Right renal pelvis (tissue), 4 donors: ENCODE measurements around the gene UPF2. TPM values are rescaled to one million over a fixed set of nuclear protein-coding genes. Genes with fewer than 3 reads are reported as not detected.
"Not testable (repeated sequence)": the region's sequence is repeated elsewhere in the genome, so short reads cannot be mapped to it uniquely, and the experiment has no call there.

Experiments
- DNase-seq, 4 donors: peaks; one replicate each; pipeline ENCODE4 v3.0.0-alpha.2; 2013; ENCODE audit warnings: low read depth in 4 of 4, low spot score in 3 of 4, missing footprints in 1 of 4
- polyA plus RNA-seq, 4 donors: library from polyadenylated mRNA; unstranded; fragments of 120-200 nt; gene quantifications; one replicate each; pipeline ENCODE4 v1.2.1, GENCODE V29; 2013; ENCODE audit not compliant: insufficient read length in 4 of 4

The UPF2 gene
- polyA plus RNA-seq, 4 donors = 32.0 to 41.0 (median 37.8) TPM

GRCh38 chr10:12048547-12048946, 5.9 kb upstream of the UPF2 start:
- DNase-seq = no peak

GRCh38 chr10:12045596-12045995, 3.0 kb upstream of the UPF2 start:
- DNase-seq = no peak

DNA sequence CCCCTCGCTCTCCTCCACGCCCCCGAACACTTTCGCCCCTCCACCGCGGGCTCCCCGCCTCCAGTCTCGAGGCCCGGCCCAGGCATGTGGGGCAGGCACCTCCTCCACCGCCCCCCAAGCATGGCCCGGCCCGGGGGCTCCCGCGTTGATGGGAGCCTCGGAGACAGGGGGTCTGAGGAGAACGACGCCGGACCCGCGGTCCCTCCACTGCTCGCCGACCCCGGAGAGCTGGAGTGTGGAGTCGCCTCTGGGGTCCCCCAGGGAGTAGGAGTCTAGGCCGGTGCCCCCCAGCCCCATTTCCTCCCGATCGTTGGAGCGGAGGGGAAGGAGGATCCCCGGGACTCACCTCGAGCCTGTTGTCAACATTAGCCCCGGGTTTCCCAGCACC, 206 bp downstream of the UPF2 start:
- DNase-seq = no peak

DNA sequence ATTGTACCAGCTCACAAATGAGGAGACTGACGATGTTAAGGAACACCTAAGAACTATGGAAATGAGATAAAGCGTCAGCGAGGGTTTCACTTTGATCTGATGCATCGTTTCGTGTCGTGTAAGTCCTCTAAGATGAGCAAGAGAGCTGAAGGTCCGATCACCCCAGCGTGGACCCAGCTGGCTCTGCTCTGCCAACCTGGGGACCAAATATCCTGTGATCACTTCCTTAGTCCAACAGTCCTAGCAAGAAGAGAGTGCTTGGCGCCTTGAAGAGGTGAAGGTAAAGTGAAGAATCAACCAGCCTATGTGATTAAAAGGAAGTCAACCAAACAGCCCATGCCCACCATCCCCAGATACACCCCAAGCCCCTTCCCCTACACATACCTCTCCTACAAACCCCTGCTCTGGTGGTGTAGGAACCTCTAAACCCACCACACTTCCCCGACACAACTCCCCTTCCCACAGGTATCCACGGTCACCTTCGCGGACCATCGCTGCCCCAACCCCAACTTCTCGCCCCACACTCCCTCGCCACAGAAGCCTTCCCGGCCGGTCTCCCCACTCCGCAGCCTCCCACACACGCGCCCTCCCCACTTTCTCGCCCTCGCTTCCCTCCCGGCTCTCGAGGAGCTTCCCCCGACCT, 722 bp downstream of the UPF2 start:
- DNase-seq = peak in 2 of 4 donors; percentile 3 to 7

- no peak for DNase-seq
These were observed 6.4 kb downstream of the UPF2 start for GRCh38 chr10:12036073-12036655.

DNA sequence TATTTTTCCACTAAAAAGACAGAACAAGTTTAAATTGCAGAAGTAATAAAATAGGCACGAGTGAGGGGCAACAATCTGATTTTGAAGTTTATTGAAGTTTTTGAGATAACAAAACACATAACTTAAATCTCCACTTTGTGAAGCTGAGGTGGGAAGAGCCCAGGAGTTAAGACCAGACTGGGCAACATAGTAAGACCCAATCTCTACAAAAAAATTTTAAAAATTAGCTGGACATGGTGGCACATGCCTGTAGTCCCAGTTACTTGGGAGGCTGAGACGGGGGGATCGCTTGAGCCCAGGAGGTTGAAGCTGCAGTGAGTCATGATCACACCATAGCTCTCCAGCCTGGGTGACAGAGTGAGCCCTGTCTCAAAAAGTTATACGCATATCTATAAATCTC, 11.2 kb downstream of the UPF2 start:
- no peak for DNase-seq

GRCh38 chr10:12027539-12027938, 15.1 kb downstream of the UPF2 start:
- DNase-seq = no peak

- no peak for DNase-seq
These were observed 17.0 kb downstream of the UPF2 start for GRCh38 chr10:12025591-12025990.

- no peak for DNase-seq
These were observed 19.9 kb downstream of the UPF2 start for GRCh38 chr10:12022580-12023257.

- DNase-seq = no peak
These were observed 22.0 kb downstream of the UPF2 start for GRCh38 chr10:12020574-12020973.

- peak in 2 of 4 donors; percentile 6 to 17 for DNase-seq
These were observed 23.2 kb downstream of the UPF2 start for GRCh38 chr10:12019283-12019971.

- DNase-seq = peak in 1 of 4 donors; percentile 5
These were observed 23.9 kb downstream of the UPF2 start for GRCh38 chr10:12018438-12019282.

DNA sequence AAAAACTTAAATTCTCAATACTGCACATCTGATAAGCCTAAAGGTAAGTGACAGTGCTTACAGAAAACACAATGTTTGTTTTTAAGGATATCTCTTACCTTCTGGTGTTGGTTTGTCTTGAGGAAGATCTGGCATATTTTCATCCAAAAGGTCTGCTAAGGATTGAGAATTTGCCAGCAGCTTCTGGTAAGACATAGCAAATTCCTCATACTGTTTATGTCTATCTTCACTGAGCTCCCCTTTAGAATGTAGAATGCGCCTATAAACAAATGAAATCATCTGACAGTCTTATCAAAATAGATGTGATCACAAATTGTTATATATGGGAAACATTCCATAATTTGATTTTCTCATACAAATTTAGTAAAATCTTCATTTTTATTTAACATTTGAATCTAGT, 28.7 kb downstream of the UPF2 start:
- no peak for DNase-seq

DNA sequence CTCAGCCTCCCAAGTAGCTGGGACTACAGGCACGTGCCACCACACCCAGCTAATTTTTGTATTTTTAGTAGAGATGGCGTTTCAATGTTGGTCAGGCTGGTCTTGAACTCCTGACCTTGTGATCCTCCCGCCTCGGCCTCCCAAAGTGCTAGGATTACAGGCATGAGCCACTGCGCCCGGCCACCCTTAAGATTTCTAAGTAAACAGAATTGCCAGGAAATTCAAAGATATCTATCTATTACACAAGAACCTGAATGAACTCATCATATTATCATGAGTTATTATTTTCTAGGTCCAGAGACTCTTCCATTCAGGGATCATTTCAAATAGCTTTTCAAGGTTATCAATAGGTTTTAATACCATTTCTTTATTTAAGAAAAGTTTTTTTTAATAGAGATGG, 29.2 kb downstream of the UPF2 start:
- DNase-seq = not testable (repeated sequence)

GRCh38 chr10:12010353-12010752, 32.3 kb downstream of the UPF2 start:
- DNase-seq = no peak

- DNase-seq = not testable (repeated sequence)
These were observed 33.8 kb downstream of the UPF2 start for GRCh38 chr10:12008842-12009241.

DNA sequence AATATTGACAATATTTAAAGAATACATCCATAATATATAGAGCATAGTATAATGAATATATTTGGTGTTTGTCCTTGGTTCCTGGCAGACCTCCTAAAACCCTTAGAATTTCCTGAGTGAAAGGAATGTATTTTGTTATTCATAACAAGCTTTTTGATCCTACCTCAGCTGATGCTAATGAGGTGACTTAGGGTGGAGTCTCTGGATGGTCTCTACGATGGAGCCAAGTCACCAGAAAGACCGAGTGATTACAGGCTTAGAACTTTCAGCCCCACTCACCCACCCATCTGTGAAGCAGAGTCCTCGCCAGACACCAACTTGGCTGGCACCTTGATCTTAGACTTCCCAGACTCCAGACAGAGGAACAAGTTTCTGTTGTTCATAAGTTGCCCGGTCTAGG, 35.9 kb downstream of the UPF2 start:
- no peak for DNase-seq

GRCh38 chr10:11993834-11994468, 48.7 kb downstream of the UPF2 start:
- DNase-seq = no peak

DNA sequence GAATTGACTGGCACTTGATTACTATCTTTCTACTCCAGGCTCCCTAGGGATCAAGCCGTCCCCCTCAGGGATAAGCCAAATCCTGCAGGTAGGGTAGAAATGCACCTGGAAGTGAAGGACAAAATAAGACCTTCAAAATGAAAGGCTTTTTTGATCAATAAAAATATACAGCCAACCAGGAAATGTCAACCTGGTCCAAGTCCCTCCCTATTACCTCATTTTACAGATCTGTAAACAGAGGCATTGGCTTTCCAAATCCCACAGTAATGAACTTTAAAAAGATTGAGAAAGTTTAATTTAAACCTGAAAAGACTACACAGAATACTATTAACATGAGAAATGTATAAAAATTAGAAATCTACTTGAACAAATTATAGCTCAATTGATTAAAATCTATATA, 53.7 kb downstream of the UPF2 start:
- no peak for DNase-seq

GRCh38 chr10:11986593-11987216, 55.9 kb downstream of the UPF2 start:
- DNase-seq = peak; percentile 74 to 80 (median 78)
